Skin of body (tissue), 1 donor: ENCODE data around the gene AZIN2. TPM values are rescaled to one million over a fixed set of nuclear protein-coding genes. Genes with fewer than 3 reads are reported as not detected.

Experiments
- total RNA-seq: library from RNA; depleted of rRNA; stranded (reverse); fragments of >200 nt; gene quantifications from one replicate; pipeline ENCODE4 v1.2.3, GENCODE V29; 2014

Gene AZIN2
- total RNA-seq, 1 donor from 2014 or later: 10.4 TPM

Other genes starting within 250 kb of the AZIN2 start
- 25.4 TPM for gene FNDC5, start 210.2 kb upstream of the AZIN2 start, total RNA-seq
- gene HPCA, start 194.7 kb upstream of the AZIN2 start, total RNA-seq: not detected
- gene TMEM54, start 179.8 kb upstream of the AZIN2 start, total RNA-seq: 18.3 TPM
- 9.7 TPM for gene RNF19B, start 116.3 kb upstream of the AZIN2 start, total RNA-seq
- gene AK2, start 44.3 kb upstream of the AZIN2 start, total RNA-seq: 65.9 TPM
- gene TRIM62, start 100.9 kb downstream of the AZIN2 start, total RNA-seq: 4.3 TPM
- 9.4 TPM for gene ZNF362, start 175.3 kb downstream of the AZIN2 start, total RNA-seq
- not detected for gene A3GALT2, start 239.9 kb downstream of the AZIN2 start, total RNA-seq